UCSD-AML1 (cell line): Measurements from ENCODE around the gene KIR2DL1.
"Not testable (repeated sequence)": the region's sequence is repeated elsewhere in the genome, so short reads cannot be mapped to it uniquely, and the experiment has no call there.

Source experiments
- DNase-seq: peaks from one replicate; lab custom pipeline; 2025; ENCODE audit not compliant: unreplicated experiment; lab: John Stamatoyannopoulos, UW

KIR2DL1 gene

DNA sequence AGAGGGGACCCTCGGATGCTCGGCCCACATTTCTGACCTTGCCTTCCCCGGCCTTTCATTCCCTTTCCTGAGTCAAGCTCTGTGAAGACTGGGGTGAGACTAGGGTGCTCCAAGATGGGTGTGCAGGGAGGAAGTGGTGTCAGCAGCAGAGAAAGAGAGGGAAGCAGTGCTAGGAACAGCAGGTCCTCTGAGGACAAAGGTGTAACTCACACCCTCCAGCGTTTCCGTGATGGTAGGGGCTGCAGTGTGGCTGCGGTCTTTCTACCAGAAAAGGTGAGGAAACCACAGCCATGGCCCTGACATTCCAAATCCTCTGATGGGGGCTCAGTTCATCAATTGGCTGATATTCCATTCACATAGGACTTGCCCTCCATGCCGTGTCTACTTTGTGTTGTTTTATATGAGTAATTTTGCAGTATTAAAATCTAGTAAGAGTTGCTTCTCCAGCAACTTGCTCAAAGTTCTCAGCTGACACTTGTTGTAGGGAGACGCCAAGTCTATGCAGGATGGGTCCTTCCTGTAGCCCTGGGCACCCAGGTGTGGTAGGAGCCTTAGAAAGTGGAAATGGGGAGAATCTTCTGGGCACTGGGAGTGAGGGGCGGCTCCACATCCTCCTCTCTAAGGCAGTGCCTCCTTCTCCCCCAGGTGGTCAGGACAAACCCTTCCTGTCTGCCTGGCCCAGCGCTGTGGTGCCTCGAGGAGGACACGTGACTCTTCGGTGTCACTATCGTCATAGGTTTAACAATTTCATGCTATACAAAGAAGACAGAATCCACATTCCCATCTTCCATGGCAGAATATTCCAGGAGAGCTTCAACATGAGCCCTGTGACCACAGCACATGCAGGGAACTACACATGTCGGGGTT, 48.3 kb downstream of the KIR2DL1 start:
- no peak for DNase-seq

DNA sequence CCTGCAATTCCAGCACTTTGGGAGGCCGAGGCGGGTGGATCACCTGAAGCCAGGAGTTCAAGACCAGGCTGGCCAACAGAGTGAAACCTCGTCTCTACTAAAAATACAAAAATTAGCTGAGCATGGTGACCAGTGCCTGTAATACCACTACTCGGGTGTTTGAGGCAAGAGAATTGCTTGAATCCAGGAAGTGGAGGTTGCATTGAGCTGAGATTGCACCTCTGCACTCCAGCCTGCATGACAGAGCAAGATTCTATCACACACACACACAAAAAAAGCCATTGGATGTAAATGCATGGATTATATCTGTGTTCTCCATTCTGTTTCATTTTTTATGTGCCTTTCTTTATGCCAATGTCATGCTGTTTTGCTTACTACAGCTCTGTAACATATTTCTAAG, 54.8 kb downstream of the KIR2DL1 start:
- not testable (repeated sequence) for DNase-seq

GRCh38 chr19:54825326-54825725, 55.7 kb downstream of the KIR2DL1 start:
- not testable (repeated sequence) for DNase-seq

DNA sequence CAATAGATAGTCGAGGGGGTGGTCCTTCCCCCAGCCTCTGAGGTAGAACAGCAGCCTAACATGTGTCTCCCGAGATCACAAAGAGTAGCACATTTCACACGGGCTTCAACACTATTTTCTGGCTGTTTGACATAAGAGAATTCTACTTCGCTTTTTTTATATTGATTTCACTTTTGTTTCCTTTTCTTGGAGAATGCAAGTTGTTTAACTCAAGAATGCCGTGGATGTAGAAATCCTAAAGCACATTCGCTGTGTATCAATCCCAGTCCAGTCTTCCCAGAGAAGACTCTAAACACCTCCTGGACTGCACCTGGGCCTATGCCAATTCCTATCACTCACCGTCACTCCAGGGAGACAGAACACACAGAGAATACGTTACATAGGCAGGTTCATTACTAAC, 58.5 kb downstream of the KIR2DL1 start:
- DNase-seq: not testable (repeated sequence)

- not testable (repeated sequence) for DNase-seq
Measured at GRCh38 chr19:54832496-54832895, 62.9 kb downstream of the KIR2DL1 start, which contains the start of gene KIR2DS4. Gene KIR2DS4 (plus strand): TSS chr19:54832676.
